NCI-H2196 treated with DMSO at 0.1 percent for 48 hours (cell line): ENCODE data around the gene SLC22A2.
"Not testable (repeated sequence)": the region's sequence is repeated elsewhere in the genome, so short reads cannot be mapped to it uniquely, and the experiment has no call there.

ENCODE experiments used
- DNase-seq: peaks from one replicate; lab custom pipeline; 2025; ENCODE audit not compliant: unreplicated experiment; lab: John Stamatoyannopoulos, UW

The SLC22A2 gene

GRCh38 chr6:160252073-160252813 lies 6.4 kb downstream of the SLC22A2 start:
- no peak for DNase-seq

- DNase-seq, result no peak
Measured at GRCh38 chr6:160249671-160250070, 8.9 kb downstream of the SLC22A2 start.

- DNase-seq, result no peak
Measured at GRCh38 chr6:160248538-160248937, 10.1 kb downstream of the SLC22A2 start.

GRCh38 chr6:160247457-160247883 lies 11.2 kb downstream of the SLC22A2 start:
- no peak for DNase-seq

GRCh38 chr6:160240691-160241084 lies 17.9 kb downstream of the SLC22A2 start:
- no peak for DNase-seq

- no peak for DNase-seq
Measured at GRCh38 chr6:160239929-160240690, 18.5 kb downstream of the SLC22A2 start.

- no peak for DNase-seq
Measured at GRCh38 chr6:160238761-160239751, 19.6 kb downstream of the SLC22A2 start.

GRCh38 chr6:160238278-160238711 lies 20.3 kb downstream of the SLC22A2 start:
- no peak for DNase-seq

- not testable (repeated sequence) for DNase-seq
Measured at GRCh38 chr6:160237597-160238275, 20.9 kb downstream of the SLC22A2 start.

GRCh38 chr6:160236235-160236872 lies 22.3 kb downstream of the SLC22A2 start:
- not testable (repeated sequence) for DNase-seq

- not testable (repeated sequence) for DNase-seq
Measured at GRCh38 chr6:160233950-160234640, 24.5 kb downstream of the SLC22A2 start.

GRCh38 chr6:160227769-160228161 lies 30.9 kb downstream of the SLC22A2 start:
- DNase-seq, result no peak

GRCh38 chr6:160227038-160227768 lies 31.4 kb downstream of the SLC22A2 start:
- DNase-seq, result no peak

GRCh38 chr6:160226118-160226591 lies 32.5 kb downstream of the SLC22A2 start:
- no peak for DNase-seq

- DNase-seq, result no peak
Measured at GRCh38 chr6:160224639-160225237, 33.9 kb downstream of the SLC22A2 start.

GRCh38 chr6:160222491-160222890 lies 36.1 kb downstream of the SLC22A2 start:
- no peak for DNase-seq

- DNase-seq, result no peak
Measured at GRCh38 chr6:160221918-160222317, 36.7 kb downstream of the SLC22A2 start.

GRCh38 chr6:160221423-160221822 lies 37.2 kb downstream of the SLC22A2 start:
- no peak for DNase-seq
